NCI-H1048 (cell line): ENCODE data around the gene RND3.
A peak's percentile ranks its signal among the peaks of the same experiment; 100 is the strongest.

ENCODE experiments used
- DNase-seq: peaks from one replicate; lab custom pipeline; 2025; lab: John Stamatoyannopoulos, UW

Gene RND3

GRCh38 chr2:150491943-150492342 is 4.5 kb upstream of the RND3 start:
- no peak for DNase-seq

GRCh38 chr2:150491430-150491829 is 4.0 kb upstream of the RND3 start:
- DNase-seq = no peak

- no peak for DNase-seq
These were observed 3.0 kb upstream of the RND3 start for GRCh38 chr2:150490466-150490865.

- DNase-seq = peak; percentile 5
These were observed 655 bp downstream of the RND3 start for GRCh38 chr2:150486539-150487484.

- peak; percentile 35 for DNase-seq
These were observed 1.5 kb downstream of the RND3 start for GRCh38 chr2:150485871-150486538.

GRCh38 chr2:150485114-150485870 is 2.2 kb downstream of the RND3 start:
- peak; percentile 38 for DNase-seq

GRCh38 chr2:150484461-150485021 is 2.9 kb downstream of the RND3 start:
- DNase-seq = no peak

GRCh38 chr2:150484006-150484405 is 3.5 kb downstream of the RND3 start:
- no peak for DNase-seq

GRCh38 chr2:150483532-150483931 is 3.9 kb downstream of the RND3 start:
- DNase-seq = no peak

GRCh38 chr2:150482667-150483400 is 4.6 kb downstream of the RND3 start:
- no peak for DNase-seq

GRCh38 chr2:150482111-150482510 is 5.4 kb downstream of the RND3 start:
- DNase-seq = no peak

GRCh38 chr2:150480971-150481830 is 6.3 kb downstream of the RND3 start:
- DNase-seq = no peak

GRCh38 chr2:150480241-150480640 is 7.2 kb downstream of the RND3 start:
- DNase-seq = no peak

GRCh38 chr2:150479075-150479915 is 8.2 kb downstream of the RND3 start:
- DNase-seq = no peak

GRCh38 chr2:150478200-150478974 is 9.1 kb downstream of the RND3 start:
- DNase-seq = no peak

GRCh38 chr2:150477347-150477746 is 10.1 kb downstream of the RND3 start:
- DNase-seq = no peak

GRCh38 chr2:150476809-150477302 is 10.6 kb downstream of the RND3 start:
- no peak for DNase-seq

- DNase-seq = no peak
These were observed 11.2 kb downstream of the RND3 start for GRCh38 chr2:150476286-150476685.
